ENCODE results near the gene SLC16A8.
"Not testable (repeated sequence)": the region's sequence is repeated elsewhere in the genome, so short reads cannot be mapped to it uniquely, and the experiment has no call there.

SLC16A8 gene

DNA sequence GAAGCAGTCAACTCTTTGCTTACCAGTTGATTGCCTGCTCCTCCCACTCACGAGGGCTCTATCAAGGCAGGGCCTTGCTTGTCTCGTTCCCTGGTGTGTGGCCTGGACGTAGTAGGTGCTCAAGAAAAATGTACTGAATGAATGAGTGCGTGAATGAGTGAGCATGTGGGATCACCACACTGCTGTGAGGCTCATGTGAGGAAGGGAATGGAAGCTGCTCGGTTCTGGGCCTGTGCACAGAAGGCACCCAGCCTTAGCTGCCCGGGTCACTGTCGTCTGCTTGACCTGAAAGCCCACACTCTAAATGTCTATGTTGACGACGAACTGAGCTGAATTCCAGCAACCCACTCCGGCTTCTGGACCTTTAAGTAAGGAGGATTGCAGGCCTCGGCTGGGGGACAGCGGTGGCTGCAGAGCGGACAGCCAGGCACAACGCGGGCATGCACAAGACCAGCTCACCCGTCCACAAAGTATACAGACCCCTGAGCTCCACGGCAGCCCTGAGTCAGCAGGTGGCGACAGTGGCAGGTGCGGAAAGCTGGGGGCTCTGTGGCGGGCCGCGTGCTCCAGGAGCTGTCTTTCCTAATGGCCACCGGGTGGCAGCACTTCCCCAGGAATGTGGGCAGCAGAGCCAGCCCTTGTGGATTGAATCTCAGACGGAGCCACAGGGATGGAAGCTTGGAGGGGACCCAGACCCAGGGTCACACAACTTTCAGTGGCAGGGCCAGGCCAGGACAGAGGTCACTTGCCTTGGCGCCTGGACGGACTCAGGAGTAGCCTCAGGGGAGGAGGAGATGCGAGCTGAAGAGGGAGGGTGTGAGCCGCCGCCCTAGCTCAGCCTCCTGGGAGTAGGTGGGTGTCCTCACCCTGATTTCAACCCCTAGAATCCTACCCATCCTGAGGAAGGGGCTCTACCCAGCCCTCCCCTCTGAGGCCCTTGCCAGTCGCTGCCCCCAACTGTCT is 31.8 kb downstream of the SLC16A8 start:
- in situ Hi-C loops (cut with MboI; ENCODE audit: low sequenced_read_pairs) = loop anchor here (25.0 kb wide), 1 partner anchor 535 kb away; no protein-coding TSS in a partner anchor

DNA sequence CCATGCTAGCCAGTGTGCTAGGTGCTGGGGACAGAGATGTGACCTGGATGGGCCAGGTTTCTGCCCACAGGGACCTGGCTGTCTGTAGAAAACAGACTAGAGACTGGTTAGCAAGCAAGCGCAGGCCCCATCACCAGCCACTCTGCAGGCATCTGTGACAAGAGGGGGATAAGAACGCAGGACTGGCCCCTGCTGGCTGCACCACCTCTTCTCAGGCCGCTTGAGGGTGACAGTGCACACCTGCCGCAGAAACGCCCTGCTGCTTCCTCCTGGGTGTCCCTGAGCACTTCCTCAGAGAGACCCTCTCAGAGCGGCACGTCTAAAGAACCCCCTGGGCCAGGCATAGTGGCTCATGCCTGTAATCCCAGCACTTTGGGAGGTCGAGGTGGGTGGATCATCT is 32.7 kb downstream of the SLC16A8 start:
- in situ Hi-C loops (cut with MboI; ENCODE audit: low sequenced_read_pairs) = loop anchor here (25.0 kb wide), 1 partner anchor 536 kb away; no protein-coding TSS in a partner anchor

DNA sequence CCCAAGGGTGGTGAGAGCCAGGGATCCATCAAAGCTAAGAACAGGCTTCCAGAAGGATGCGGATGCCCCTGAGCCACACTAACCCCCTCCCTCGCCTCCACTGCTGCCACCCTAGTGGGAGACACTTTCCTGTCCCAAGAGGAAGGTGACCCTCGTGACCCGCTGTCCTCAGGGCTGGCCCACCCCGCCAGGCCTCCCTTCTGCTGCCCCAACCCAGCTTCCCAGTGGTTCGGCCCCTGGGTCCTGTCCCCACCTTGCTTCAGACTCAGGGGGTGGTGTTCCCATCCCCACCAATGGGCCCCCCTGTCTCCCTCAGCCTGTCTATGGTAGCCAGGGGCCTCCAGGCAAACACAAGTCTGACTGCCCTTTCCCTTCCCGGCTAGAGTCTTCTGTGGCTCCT is 33.3 kb downstream of the SLC16A8 start:
- in situ Hi-C loops (cut with MboI; ENCODE audit: low sequenced_read_pairs) = loop anchor here (25.0 kb wide), 1 partner anchor 537 kb away; no protein-coding TSS in a partner anchor

DNA sequence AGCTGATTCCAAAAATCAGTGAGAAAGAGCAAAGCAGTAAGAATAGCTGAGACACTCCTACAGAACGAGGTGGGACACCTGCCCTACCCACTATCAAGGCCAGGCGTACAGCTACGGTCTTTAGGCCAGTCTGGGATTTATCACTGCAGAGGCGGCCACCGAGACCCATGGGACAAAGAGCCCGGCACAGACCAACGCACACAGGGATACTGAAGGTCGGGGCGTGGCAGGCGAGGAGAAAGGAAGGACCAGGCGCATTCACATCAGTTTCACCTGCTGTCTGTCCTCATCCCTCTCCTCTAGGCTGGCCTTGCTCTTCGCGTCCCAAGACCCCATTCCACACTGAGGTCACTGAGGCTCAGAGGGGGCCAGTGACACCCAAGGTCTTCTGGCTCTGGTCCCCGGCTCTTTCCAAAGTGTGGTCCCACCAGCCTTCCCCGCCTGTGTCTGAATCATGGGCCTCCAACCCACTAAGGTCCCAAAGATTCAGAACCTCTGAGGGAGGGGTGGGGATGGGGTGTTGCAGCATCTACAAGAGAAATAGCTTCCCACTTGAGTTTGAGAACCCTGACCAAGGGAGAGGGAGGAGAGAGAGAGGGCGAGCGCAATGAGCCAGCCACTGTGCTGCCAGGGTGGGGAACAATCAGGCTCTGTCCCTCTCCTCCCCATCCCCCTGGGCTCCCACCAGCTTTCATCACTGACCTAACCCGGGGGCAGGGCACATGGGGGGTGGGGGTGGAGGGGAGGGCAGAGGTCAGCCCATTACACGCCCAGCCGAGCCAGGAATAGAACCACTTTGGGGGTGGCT is 34.0 kb downstream of the SLC16A8 start:
- in situ Hi-C loops (cut with MboI; ENCODE audit: low sequenced_read_pairs) = loop anchor here (25.0 kb wide), 1 partner anchor 537 kb away; no protein-coding TSS in a partner anchor

DNA sequence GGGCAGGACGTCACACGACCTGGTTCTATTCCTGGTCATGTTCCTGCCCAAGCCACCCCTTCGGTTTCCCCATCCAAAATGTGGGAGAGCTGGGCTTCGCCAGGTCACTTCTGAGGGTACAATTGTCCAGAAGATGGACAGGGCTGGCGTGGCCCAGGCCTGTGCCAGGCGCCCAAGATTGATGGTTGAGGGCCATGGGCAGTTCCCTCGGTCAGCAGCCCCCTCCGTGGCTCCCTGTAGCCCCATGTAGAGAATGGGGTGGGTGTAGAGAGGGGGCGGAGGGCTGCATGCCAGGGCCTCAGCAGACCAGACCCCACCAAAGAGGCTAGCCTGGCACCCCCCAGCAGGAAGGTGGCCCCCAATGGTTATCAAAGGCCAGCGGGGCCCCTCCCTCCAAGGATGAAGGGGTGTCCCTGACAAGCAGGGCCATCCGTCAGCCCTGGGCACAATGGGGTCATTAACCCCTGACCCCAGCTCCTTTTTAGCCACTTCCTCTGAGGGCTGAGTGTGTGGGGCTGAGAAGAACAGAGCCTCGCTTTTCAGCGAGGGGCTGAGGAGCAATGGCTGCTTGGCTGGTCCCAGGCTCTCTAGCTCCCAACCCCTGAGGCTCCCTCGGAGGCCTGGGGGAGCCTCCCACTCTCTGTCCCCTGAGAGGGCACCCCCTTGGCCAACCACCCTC is 37.8 kb downstream of the SLC16A8 start:
- in situ Hi-C loops (cut with MboI; ENCODE audit: low sequenced_read_pairs) = no loop called here

DNA sequence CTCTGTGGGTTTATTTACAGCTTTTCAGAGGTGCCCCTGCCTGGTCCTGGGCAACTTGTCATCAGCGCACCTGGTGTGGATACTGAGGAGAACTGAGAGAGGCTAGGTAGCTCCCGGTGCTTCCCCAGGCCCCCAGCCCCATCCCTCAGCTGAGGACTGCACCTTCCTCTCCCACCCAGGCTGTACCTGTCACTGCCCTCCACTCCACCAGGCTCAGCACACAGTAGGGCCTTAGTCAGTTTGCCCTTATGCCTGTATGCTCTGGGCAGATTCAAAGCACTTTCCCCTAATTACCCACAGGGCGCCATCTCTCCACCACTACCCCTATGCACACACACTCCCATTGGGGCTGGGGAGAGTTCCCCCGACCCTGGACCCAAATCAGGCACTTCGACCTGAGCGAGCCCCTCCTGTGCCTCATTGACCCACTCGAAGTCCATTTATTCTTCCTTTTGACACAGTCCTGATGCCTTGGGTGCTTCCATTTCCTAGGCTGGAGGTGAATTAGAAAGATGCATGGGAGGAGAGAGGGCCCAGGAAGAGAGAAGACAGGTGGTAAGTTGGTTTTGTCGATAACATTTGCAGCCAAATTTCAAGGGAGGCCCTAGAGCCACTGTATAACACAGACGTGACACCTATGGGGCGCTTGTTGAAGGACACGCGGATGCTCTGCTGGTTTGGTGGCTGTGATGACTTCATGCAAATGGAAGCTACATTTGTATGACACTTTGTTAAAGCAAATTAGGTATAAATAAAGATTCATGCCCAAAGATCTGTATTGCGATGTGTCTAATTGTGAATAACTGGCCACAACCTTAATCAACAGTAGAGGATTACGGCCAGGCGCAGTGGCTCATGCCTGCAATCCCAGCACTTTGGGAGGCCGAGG is 40.6 kb downstream of the SLC16A8 start:
- in situ Hi-C loops (cut with MboI; ENCODE audit: low sequenced_read_pairs) = no loop called here

DNA sequence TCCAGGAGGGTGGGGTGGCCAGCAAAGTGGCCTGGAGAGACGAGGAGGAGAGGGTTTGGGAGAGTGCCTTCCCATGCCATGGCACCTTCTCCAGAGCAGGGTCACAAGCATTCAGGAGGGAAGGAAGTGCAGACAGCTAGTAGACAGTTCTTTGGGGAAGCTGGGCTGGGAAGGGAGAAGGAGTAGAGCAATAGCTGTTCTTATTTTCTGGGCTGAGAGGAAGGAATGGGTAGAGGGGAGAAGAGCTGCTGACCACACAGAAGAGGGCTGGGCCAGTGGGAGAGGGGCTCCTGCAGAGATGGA is 41.5 kb downstream of the SLC16A8 start:
- in situ Hi-C loops (cut with MboI; ENCODE audit: low sequenced_read_pairs) = no loop called here

DNA sequence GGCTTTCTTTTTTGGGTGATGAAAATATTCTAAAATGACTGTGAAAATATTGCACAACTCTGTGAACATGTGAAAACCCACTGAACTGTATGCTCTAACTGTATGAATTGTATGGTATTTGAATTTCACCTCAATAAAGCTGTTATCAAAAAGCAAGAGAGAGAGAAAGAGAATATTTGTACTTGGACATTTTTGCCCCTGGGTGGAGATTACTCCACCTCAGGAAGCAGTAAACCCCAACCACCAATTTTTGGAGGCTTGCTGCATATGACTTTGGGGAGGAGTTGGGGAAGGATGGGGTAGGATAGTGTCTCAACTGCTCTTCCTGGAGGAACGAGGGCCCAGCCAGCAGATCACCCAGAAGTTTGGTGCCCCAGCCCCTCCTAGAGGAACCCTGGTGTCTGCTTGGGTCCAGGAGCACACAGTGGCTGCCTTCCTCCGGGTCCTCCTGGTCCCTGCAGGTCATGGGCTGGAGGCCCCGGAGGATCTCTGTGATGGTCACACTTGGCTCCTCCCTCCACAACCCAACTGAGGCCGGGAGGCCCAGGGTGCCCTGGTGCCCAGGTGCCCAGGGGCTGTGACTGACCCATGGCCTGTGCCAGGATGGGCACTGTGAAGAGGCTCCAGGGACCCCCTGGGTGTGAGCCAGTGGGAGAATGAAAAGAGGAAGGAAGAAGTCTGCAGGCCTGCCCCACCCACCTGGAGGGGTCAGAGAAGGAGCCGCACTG is 42.1 kb downstream of the SLC16A8 start:
- in situ Hi-C loops (cut with MboI; ENCODE audit: low sequenced_read_pairs) = no loop called here

DNA sequence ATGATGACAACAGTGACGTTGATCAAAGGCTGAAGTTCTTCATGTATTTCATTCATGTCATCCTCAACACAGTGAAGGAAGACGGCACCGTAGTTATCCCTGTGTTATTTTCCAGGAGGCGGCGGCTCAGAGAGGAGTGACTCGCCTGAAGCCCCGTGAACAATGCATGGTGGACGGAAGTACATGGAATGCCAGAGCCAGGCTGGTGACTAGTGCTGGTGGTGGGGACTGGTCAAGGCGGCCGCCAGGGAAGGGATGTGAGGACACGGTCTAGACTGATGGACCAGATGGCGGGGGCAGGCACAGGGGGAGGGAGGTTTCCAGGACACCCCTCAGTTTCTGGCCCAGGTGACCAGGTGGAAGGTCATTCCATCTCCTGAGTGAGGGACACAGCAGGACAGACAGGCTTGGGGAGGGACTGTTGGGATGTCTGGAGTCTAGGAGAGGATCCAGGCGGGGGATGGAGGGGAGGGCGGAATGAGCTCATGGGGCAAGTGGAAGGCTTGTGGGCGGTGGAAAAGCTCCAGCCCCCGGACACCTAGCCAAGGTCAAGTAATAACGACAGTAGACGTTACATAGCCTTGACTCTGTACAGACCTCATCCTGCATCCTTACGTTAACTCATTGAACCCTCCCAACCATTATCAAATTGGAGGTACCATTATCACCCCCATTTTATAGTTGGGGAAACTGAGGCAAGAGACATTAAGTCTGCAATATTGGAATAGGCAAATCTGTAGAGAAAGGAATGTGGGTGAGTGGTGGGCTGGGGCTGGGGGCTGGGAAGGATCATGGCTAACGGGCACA is 42.8 kb downstream of the SLC16A8 start:
- in situ Hi-C loops (cut with MboI; ENCODE audit: low sequenced_read_pairs) = no loop called here

DNA sequence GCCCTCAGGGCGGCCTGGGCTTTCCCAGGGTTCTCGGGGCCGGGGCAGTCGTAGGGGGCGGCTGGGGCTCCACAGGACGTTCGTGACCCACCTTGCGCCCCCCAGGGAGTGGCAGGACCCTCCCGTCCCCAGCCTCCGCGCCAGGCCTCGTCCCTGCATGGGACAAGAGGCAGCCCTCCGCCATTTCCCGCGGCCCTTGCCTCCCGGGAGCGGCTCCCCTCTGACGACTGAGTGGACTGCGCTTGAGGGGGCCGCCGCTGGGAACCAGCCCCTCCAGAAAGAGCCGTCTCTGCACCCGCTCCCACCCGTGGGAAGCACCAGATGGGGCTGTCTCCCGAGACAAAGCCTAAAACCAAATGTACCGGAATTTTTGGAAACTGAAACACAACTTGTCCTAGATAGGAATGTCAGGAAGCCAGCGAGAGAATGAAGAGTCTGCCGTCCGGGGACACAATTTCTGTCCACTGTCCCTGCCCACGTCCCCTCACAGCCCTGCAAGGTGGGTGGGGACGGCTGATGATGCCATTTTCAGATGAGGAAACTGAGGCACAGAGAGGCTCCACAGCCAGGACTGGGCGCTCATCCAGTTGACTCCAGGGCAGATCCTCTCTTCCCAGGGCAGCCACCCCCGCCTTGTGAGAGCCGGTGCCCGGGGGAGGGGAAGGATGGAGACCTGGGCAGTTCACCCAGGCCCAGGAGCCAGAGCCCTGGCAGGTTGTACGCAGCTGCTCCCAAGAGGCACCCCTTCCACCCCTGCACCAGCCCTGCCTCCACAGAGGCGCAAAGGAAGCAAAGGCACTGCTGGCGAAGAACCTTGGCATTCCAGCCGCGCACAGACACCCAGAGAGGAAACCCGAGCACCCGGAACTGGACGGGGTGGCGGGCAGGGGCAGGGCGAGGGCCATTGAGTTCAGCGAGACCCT is 44.8 kb downstream of the SLC16A8 start:
- in situ Hi-C loops (cut with MboI; ENCODE audit: low sequenced_read_pairs) = no loop called here

DNA sequence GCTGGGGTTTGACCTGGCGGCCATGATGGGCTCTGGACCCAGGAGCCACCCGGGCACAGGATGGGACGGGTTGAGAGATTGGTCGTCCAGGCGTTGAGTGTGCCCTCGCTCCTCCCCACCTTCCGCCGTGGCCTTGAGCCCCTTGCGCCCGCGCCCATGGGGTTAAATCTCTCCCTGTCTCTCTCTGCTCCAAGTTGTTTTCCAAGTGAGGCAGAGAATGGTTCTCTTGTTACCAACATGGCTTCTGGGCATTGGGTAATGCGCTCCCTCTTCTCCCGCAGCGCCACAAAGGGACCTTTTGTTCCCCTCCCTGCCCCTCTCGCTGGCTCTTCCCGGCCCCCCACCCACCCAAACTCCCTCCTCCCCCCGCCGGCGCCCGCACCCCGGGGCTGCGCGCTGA is 45.6 kb downstream of the SLC16A8 start:
- in situ Hi-C loops (cut with MboI; ENCODE audit: low sequenced_read_pairs) = no loop called here

DNA sequence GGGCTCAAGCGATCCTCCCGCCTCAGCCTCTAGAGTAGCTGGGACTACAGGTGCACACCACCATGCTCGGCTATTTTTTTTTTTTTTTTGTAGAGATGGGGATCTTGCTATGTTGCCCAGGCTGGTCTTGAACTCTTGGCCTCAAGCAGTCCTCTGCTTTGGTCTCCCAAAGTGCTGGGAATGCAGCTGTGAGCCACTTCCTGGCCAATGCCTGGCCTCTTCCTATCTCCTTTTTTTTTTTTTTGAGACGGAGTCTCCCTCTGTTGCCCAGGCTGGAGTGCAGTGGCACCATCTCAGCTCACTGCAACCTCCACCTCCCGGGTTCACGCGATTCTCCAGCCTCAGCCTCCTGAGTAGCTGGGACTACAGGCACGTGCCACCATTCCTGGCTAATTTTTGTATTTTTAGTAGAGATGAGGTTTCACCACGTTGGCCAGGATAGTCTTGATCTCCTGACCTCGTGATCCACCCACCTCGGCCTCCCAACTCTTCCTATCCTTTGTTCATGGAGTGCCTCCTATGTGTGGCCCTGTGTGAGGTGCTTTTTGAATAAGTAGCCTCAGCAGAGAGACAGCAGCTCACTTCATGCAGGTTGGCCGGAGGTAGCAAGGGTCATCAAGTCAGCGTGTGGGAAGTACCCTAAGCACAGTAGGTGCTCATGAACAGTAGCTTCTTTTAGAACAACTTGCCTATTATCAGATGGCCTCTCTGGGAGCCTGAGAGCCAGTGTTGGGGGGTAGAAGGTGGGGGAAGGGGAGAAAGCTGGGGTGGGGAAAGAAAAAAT is 46.4 kb downstream of the SLC16A8 start:
- in situ Hi-C loops (cut with MboI; ENCODE audit: low sequenced_read_pairs) = not testable (repeated sequence)

DNA sequence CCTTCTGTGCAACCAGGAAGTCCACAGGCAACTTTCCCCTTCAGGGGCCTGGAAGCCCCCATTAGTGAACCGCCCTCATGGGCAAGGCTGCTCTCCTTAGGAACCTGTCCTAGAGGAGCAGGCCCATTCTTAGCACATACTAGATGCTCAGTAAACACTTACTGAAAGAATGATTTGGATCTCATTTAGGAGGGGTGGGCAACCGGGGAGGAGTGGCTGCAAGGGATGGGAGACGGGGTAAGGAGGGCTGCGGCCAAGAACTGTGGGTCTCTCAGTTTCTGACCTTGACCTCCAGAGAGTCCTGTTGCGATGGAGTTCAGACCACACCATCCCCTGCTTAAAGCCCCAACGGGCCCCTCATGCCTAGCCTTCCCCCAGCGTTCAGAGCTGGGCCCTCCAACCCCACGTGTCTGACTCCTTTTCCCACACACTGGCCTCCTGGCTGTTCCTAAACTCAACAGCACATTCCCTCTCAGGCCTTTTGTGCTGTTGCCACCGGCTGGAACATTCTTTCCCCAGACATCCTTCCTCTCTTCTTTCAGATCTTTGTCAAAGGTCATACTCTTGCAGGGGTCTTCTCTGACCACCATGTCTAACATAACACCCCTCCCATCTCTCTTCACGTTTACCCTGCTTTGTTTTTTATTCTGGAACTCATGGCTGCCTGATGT is 47.5 kb downstream of the SLC16A8 start:
- in situ Hi-C loops (cut with MboI; ENCODE audit: low sequenced_read_pairs) = no loop called here

DNA sequence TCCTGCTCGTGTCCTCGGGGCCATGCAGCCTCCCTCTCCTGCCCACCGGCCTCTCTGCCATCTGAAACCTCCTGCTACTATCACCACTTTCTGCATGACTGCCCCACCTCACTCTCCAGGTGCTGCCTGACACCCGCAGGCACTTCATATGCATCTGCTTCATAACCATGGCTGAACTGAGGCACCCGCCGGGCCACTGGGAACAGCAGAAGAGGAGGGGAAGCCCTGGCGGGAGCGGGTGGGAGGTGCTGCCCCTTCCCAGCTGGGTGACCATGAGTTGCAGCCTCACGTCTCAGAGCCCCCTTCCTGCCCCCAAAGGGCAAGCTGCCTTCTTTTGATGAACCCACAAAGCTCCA is 48.5 kb downstream of the SLC16A8 start:
- in situ Hi-C loops (cut with MboI; ENCODE audit: low sequenced_read_pairs) = no loop called here

DNA sequence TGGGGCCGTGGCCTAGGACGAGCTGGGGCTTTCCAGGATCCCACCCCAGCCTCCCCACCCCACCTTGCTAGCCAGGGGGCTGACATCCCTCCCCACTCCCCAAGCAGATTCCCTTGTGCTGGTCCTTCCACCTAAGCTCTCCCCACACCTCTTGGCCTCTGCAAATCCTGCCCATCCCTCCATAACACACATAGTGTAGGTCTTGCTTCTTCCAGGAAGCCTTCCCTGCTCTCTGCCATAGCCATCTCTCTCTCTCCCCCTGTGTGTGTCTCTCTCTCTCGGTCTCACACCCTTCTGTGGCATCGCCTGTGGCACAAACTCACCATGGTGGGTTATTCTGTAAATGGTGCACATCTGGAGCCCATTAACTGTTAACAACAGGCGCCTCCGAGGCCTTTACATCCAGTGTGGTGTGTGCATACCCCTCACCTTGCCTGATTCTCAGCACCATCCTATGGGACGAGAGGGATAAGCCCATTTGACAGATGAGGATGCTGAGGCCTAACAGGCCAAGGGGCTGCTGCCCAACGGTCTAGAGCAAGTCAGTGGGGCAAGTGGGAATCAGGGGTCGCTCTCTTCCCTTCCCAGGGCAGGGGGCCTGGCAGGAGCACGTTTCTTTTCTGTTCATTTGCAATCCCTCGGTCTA is 49.0 kb downstream of the SLC16A8 start:
- in situ Hi-C loops (cut with MboI; ENCODE audit: low sequenced_read_pairs) = no loop called here

DNA sequence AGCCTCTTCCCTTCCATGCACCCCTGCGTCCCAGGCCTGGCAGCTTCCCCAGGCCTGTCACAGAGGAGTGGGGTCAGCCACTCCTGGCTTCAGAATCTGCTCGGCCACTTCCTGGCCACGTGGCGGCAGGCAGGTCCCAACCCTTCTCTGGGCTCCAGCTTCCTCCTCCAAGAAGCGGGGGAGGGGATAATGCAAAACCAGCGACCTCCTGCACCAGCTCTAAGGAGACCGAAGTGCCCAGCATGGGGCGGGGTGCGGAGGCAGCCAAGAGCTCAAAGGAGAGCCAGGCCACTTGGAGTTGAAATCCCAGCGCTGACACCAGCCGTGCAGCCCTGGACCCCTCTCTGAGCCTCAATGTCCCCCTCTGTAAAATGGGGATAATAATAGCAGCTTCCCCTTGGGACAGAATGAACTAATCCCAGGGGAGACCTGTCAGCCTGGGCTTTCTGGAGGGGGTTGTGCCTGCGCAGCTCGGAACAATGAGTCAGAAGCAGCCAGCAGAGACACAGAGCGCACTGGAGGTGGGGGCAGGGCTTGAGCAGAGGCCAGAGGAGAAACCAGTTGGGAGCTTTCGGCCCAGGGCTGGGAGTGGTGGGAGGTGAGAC is 49.6 kb downstream of the SLC16A8 start:
- in situ Hi-C loops (cut with MboI; ENCODE audit: low sequenced_read_pairs) = no loop called here
